NCI-H2227 treated with DMSO at 0.1 percent for 48 hours (cell line): ENCODE results near the gene ANGEL1.

Experiments
- DNase-seq: peaks from one replicate; lab custom pipeline; 2025; lab: John Stamatoyannopoulos, UW

The ANGEL1 gene, protein sequence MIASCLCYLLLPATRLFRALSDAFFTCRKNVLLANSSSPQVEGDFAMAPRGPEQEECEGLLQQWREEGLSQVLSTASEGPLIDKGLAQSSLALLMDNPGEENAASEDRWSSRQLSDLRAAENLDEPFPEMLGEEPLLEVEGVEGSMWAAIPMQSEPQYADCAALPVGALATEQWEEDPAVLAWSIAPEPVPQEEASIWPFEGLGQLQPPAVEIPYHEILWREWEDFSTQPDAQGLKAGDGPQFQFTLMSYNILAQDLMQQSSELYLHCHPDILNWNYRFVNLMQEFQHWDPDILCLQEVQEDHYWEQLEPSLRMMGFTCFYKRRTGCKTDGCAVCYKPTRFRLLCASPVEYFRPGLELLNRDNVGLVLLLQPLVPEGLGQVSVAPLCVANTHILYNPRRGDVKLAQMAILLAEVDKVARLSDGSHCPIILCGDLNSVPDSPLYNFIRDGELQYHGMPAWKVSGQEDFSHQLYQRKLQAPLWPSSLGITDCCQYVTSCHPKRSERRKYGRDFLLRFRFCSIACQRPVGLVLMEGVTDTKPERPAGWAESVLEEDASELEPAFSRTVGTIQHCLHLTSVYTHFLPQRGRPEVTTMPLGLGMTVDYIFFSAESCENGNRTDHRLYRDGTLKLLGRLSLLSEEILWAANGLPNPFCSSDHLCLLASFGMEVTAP

DNA sequence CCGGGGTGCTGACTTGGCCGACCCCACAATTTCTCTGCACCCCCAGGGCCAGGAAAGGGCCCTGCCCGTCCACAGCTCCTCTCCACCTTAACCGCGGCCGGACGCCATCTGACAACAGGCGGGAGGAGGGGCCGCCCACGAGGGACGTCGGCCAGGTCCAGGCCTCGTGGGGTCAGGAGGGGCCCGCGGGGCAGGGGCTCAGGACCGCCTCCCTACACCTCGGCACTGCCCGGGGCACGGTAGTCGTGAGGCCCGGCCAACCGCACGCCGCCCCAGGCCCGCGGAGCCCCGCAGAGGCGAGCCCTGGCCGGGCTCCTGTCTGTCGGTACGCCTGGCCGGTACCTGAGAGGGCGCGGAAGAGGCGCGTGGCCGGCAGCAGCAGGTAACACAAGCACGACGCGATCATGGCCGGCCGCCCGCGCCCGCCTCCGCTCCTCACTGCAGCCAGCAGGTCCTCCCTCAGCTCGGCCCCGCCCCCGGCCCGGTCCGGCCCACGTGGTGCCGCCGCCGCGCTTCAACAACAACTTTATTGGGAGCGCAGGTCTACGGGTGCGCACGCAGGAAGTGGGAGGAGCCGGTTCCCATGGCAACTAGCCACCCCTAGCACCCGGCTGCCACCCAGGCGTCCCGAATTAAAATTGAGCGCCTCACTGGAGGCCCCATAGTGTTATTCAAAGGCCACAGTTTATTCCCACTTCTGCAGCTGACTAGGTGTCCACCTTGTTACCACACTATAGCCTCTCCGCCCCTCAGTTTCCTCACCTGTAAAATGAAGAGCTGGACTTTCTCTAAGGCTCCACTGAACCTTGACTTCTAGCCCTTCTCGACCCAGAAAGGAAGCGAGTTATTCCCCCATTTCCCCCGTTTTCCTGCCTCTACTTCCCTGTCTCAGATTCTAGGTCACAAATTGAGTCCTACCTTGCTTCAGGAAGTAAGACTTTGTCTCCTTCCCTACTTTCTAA lies at the start of gene ANGEL1:
TSS of gene ANGEL1 (minus strand) at position 461 of the 962 bp plus-strand sequence. CDS start at position 406, 55 bp downstream.
- DNase-seq: peak; percentile 89

DNA sequence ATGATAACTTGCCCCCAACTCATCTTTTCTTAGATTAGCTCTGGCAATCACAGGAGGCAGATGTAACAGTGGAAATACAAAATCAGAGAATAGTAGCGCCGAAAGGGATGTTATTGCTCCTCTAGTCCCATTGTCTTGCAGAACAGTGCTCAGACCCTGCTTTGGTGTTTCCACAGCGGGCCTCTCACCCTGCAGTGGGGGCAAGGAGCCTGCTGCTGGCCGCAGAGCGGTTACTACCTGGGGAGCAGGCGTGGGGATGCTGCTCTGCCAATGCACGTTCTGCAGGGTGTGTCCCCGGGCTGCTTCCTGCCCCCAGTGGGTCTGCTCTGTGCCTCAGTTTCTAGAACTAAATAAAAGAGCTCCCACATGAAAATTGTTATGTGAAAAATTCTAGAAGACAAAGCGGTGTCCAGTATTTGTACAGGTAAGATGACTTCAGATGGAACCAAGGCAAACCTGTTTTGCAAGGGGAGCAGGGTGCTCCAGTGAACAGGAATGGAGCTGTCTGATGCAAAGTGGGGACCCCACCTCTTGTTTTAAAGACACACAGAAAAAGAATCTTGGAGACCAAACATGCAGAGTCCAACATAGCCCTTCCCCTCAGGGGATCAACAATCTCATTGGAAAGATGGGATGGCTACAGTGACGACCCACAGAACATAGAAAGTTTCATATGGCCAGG lies 49.0 kb upstream of the ANGEL1 start:
- DNase-seq: no peak

DNA sequence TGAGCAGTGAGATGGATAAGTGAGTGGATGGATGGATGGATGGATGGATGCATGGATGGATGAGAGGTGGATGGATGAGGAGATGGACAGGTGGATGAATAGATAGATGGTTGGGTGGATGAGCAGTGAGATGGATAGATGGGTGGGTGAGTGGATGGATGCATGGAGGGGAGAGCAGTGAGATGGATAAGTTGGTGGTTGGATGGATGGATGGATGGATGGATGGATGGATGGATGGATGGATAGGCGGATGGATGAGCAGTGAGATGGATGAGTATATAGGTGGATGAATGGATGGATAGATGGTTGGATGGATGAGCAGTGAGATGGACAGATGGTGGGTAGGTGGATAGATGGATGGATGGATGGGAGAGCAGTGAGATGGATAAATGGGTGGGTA lies 44.1 kb upstream of the ANGEL1 start:
- no peak for DNase-seq

DNA sequence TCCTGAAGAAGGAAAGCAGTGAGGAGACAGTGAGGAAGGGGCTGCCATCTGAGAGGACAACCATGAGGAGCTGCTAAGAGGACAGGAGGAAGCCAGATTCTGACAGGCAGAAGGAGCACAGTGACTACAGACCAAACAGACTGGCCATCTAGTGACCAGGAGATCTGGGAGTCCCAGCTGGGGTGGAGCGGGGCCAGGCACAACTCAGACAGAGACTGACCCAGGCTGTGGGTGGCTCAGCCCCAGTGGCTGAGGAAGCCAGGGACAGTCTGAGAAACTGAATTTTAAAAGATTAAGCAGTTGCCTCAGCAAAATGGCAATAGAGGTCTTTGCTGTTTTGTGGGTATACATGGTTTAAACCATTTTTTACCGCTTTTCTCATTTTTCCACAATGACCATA lies 42.4 kb upstream of the ANGEL1 start:
- DNase-seq: no peak

DNA sequence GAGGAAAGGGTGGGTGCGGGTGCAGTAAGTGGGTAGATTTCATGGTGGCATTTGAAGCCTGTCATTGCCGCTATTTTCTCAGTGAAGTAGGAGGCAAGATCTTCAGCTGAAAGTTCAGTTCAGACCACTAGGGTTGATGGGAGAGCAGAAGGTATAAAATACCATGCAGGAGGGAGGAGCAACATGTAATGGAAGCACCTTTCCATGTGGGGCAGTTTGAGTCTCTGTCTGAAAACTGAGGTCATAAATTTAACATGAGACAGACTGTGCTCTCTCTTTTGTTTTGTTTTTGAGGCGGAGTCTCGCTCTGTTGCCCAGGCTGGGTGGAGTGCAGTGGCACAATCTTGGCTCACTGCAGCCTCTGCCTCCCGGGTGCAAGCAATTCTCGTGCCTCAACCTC lies 36.2 kb upstream of the ANGEL1 start:
- no peak for DNase-seq

DNA sequence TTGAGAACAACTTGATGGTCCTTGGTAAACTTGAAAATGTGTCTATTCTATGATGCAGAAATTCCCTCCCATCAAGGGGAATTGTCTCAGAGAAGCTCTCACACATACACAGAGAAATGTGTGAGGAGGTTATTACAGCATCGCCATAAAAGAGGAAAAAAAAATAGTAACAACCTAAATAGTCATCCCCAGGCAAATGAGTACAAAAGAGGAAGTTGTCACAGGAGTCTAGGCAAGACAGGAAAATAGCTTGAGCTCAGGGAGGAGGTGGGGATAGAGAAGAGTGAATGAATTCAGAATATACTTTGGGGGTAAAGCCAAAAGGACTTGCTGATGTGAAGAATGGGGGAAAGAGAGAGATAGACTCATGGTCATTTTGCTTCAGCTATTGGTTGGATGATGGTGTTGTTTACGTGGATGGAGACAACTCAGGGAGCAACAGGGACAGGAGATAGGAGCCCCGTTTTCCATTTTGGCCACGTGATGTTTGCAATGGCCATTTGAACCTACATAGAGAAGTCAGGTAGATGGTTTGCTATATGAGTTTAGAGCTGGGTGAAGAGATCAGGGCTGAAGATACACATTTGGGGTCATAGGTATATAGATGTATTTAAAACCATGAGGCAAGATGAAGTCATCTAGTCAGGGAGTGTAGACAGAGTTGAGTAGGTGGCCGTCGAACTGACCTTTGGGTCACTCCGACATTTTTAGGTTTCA lies 33.8 kb upstream of the ANGEL1 start:
- no peak for DNase-seq

DNA sequence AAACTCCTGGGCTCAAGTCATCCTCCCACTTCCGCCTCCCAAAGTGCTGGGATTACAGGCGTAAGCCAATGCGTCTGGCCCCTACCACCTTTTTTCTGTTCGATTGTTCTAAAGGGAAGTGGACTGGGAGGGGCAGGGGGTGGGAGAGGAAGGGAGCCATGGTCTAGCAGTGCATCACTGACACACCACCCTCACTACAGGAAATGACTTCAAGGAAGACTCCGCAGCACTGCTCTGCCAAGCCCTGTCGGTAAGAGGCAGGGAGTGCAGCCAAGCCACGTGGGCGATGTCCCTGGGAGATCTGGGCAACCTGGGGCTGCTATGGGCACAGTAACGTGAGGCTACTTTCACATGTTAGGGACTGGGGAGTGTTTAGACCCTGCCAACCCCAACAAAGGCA lies 31.5 kb upstream of the ANGEL1 start:
- DNase-seq: no peak

DNA sequence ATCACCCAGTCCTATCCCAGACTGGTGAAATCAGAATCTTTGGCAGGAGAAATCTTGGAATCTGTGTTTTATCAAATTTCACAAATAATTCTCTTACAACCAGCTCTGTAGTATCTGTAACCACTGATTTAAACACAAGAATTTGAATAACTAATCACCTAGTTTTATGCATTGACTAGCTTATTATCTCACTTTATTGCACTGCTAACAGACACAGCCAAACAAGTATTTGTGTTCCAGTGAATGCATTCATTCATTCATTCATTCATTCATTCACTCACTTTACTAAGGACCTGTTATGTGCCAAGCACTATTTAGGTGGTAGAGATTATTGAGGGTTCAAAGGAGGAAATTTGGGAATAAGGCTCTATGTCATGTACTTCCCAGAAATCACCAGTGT lies 29.7 kb upstream of the ANGEL1 start:
- no peak for DNase-seq

DNA sequence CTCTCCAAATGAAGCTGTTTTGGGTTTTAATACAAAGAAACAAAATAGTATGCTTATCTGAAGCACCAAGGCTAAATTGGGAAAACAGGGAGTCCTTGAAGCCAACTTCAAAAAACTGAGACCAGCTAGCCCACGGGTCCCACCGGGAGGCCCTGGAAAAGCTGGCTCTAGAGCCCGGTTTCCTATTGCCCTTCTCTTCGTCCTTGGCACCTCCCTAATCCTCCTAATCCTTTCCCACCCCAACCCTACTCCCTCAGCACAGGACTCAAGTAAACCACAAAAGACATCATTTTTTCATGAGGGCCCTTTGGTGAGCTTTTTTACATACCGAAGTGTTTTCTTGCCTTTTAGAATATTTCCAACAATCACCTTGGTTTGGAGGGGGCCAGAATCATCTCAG lies 24.8 kb upstream of the ANGEL1 start:
- no peak for DNase-seq

DNA sequence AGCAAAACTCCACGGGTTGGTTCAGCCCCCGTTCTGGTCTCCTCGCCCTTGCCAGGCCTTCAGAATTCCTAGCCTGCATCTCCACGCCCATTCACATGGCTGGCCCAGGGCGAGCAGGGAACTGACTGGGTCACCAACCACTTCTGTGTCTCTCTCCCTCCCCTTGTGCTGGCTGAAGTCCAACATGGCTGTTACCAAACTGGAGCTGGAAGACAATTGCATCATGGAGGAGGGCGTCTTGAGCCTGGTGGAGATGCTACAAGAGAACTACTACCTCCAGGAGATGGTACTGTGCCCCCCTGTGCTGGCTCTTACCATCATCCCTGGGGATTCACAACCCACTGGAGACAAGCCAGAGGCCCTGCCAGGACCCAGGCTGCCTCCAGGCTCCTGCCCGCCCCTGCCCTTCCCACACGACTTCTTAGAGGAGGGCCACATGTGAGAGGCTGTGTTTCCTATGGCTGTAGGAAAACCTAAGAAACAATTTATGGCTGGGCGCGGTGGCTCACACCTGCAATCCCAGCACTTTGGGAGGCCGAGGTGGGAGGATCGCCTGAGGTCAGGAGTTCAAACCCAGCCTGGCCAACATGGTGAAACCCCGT lies 23.4 kb upstream of the ANGEL1 start:
- DNase-seq: no peak

DNA sequence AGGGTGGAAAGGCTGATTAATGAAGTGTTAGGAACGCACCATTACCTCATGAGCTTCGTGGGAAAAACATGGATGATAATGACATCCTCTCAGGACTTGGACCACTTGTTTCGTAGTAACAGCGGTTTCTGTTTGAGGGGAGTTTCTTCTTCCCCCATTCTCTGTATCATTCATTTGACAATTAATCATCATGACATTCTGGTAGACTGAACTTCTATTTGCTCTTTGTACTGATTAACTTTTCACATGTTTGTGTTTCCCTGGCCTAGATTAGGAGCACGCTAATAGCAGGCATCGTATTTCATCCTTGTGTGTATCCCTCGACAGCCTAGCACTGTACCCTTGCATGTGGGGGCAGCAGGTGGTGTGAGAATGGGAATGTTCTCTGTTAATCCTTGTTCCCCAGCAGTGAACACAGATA lies 21.6 kb upstream of the ANGEL1 start:
- DNase-seq: no peak

DNA sequence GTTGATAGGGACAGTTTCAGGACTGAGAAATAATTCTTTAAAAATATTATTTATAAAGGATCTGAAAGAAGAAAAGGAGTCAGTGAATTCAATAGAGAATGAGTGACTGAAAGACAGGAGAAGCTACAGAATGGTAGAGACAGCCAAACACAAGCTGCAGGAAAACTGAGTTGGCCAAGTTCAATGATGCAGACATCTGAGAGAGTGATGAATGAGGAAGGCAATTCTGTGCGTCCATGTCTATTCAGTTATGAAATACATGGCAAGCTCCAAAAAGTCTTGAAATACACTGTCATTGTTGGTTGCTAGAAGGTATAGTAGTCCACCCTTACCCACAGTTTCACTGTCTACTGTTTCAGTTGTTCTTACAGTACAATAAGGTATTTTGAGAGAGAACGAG lies 20.3 kb upstream of the ANGEL1 start:
- no peak for DNase-seq

DNA sequence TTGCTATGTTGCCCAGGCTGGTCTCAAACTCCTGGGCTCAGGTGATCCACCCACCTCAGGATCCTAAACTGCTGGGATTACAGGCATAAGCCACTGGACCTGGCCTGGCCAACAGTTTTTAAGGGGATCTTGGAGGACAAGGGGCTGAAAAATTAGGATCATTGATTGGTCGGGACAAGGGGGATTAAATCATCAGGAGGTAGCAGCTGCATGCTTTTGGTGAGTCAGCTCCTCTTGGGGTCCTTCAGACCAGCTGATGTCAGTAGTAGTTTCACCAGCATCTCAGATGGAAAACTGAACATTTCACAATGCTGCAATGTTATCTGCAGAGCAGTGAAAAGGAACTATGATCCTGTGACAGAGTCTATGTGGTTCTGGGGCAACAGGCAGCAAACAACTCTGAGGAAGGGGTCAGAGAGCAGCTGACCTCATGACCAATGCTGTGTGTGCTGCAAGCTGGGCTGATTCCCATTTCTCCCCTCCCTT lies 19.9 kb upstream of the ANGEL1 start:
- no peak for DNase-seq

DNA sequence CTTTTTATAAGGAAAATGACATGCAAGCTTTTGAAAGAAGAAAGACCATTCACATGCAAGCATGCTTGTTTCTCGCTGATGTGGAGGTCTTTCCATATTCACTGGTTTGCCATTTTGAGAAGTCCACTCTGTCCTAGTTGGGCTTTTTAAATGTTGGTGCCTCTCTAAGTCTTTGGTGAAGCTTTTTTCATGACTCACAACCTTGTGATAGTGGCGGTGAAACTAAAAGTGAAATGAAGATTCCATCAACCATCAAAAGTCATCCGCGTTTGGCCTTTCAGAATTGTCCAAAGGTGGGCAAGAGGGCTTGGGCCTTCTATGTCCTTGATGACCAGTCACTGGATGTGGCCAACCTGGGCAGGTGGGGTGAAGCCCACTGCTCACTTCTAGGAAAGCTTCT lies 17.9 kb upstream of the ANGEL1 start:
- no peak for DNase-seq

DNA sequence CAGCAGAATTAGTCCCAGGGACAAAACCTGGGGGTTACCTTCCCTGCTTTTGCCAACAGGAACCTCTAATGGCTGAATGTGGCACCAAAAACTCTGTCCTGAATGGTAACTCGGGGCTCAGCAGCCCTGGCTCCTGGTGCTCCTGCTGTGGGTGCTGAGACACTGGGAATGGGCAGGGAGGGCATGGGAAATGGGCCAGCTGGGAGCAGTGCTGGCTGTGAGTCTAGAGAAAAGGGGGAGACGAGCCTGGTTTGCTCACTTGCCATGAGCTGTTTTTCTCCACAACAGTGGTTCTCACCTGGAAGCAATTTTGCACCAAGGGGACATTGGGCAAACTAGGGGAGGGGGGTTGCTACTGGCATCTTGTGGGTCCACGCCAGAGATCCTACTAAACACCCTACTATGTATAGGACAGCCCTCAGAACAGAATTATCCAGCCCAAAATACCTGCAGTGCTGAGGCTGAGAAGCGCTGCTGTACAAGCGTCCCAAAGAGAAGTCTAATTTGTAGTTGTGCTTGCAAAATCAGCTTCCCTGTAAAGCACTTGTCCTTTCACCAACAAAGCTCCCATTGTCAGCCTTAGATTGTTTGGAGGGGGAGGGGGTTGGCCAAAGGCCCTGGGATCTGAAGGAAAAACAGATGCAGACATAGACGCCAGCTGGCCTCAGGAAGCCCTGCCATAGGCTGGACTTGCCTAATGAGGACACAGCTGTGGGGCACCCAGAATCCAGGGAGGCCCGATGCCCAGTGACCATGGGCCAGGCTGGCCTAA lies 17.2 kb upstream of the ANGEL1 start:
- DNase-seq: no peak

DNA sequence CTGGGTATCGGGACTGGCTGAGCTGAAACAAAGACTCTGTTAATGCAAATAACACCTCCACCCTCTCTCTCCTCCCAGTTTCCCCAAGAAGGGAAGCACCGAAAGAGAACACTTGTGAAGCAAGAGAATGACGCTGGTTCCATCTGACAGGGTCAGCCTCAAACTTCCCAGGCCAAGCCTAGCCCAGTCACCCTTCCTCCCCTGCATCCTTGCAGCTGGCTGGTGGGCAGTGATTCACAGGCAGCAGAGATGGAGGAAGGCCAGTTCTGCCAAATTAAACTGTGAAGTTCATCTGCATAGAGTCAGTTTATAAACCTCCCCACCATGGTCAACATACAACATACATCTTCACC lies 16.3 kb upstream of the ANGEL1 start:
- no peak for DNase-seq

DNA sequence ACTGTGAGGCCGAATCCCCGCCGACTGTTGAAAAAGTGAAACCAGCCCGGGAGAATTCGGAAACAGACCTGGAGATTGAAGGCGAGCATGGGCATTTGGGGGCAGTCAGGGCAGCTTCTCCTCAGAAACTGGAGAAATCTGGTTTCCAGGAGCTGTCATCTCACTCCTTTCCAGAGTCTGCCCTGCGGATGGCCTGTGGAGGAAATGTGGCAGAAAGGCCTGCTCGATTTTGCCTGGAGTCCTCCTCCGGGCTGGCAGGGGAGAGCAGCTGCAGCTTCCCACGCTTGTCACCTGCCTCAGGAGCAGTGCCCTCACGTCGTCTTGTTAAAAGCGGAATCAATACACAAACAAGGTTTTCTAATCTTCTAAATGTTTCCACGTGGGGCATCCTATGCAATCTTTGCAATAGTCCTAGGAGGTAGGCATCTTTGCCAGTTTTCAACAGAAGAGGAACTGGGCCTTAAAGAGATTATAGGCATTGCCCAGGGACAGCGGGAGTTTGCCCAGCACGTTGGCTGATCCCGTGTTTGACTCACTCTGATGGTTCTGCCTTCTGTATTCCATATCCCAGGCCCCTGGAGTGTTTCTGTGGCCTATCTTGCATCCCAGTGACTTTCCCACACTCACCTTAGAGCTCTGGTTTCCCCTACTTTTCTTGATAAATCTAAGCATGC lies 15.8 kb upstream of the ANGEL1 start:
- DNase-seq: no peak

DNA sequence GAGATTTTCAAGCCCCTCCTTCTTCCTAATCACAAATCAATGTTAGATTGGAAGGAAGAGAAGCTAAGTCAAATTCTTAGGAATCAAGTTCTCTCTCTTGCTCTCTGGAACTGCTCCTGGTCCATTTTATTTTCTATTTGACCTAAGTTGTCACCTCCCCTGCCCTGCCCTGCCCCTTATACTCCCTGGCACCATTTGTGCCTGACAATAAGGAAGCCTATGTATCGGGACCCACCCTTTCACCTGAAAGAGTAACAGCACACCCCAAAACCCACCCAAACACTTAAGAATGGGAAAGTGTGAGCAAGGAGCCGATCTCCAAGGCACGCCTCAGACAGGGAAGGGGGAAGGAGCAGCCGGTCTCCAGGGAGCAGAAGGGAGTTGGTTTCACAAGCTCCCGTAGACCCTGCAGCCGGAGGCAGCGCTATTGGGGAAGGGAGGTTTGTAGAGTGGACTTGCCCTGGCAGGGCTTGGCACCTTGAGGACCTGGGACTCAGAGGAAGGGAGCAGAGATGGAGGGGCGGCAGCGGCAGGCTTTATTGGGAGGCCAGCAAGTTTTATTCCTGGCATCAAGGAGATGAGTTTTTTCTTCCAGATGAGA lies 15.1 kb upstream of the ANGEL1 start:
- no peak for DNase-seq

DNA sequence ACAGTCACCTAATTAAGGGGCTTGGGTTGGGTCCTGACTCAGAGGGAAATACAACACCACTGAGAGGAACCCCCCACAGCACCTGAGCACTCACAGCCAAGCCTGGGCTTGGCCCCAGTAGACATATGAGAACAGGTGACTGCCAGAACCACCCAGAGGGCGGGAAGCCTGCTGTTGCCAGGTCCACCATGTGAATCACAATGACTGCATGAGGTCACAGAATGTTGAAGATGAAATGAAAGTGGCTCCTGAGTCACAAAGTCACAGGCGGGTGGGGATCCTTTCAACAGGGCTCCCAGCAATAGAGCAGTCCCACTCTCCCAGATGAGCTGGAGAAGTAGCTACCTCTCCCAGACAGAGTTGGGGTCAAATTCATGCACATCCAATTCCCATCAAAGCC lies 13.4 kb upstream of the ANGEL1 start, which contains the start of gene LRRC74A:
TSS of gene LRRC74A (plus strand) at position 287 of the 400 bp plus-strand sequence. CDS start 290 bp downstream, outside the sequence.
- no peak for DNase-seq
